ENCODE data around the gene CBX8. TPM values are rescaled to one million over a fixed set of nuclear protein-coding genes. Genes with fewer than 3 reads are reported as not detected.

The CBX8 gene
- 1 to 10 TPM; 2.0 to 2.4 TPM for total RNA-seq
- polyA plus RNA-seq: 1 to 10 TPM in 1 of 3 donors, under 1 TPM in 2; 0.13 to 1.4 (median 0.77) TPM
- total RNA-seq: 2.0 to 8.9 (median 3.8) reads per million in 6 experiments

GRCh38 chr17:79796763-79797491 lies at the start of gene CBX8:
TSS of gene CBX8 (minus strand) at chr17:79797077. CDS start at chr17:79796998, 79 bp downstream.
- peaks cover 0 to 6% (median 0%) of the 10 kb centered on the region in 9 donors for H3K9me3 Mint-ChIP-seq
- DNase-seq: peak; percentile 96 to 100 (median 98)
- H3K27me3 Mint-ChIP-seq: peaks cover 21 to 40% (median 30%) of the 10 kb centered on the region in 5 donors
- peaks cover 0 to 13% (median 0%) of the 10 kb centered on the region in 3 donors for H3K36me3 Mint-ChIP-seq
- peak within 1 kb of the TSS; percentile 82 to 94 (median 88) for H3K4me3 Mint-ChIP-seq
- peak; percentile 82 to 85 for ATAC-seq
- H3K27ac Mint-ChIP-seq: peak within 1 kb of the TSS; percentile 53 to 97 (median 90)
- peaks cover 13 to 47% (median 43%) of the 10 kb centered on the region in 4 donors for H3K4me1 Mint-ChIP-seq
- POLR2A ChIA-PET: interaction anchor here (0.6 to 7.0 kb wide), 12 partner anchors 13 to 909 kb away, joined by 3 to 152 read pairs (median 6); partner anchors contain the start of genes CBX2 and CBX4

GRCh38 chr17:79845601-79845949 lies 48.7 kb upstream of the CBX8 start:
- POLR2A ChIA-PET: interaction anchor here (0.9 kb wide), 1 partner anchor 40 kb away, joined by 3 read pairs; no protein-coding TSS in a partner anchor
- Mint-ChIP-seq H3K27me3 (peaks cover 9 to 47% (median 22%) of the 10 kb centered on the region in 5 donors), H3K36me3 (peaks cover 0 to 1% (median 0%) of the 10 kb centered on the region in 3 donors), H3K4me1 (peaks cover 11 to 35% (median 24%) of the 10 kb centered on the region in 4 donors), H3K4me3 (peak overlapping the region in 3 of 10 donors; percentile 41 to 97 (median 51)), H3K27ac (no peak overlapping the region), H3K9me3 (no peaks in the 10 kb centered on the region)
- no peak for DNase-seq
- ATAC-seq: no peak

- ATAC-seq: peak; percentile 42 to 55
Observed at GRCh38 chr17:79844869-79845600, 48.2 kb upstream of the CBX8 start.

GRCh38 chr17:79843816-79844800 lies 47.2 kb upstream of the CBX8 start:
- H3K27ac Mint-ChIP-seq: peak overlapping the region in 3 of 10 donors; percentile 33 to 71 (median 41)
- no peak for ATAC-seq
- peaks cover 9 to 52% (median 22%) of the 10 kb centered on the region in 5 donors for H3K27me3 Mint-ChIP-seq
- peaks cover 11 to 41% (median 32%) of the 10 kb centered on the region in 4 donors for H3K4me1 Mint-ChIP-seq
- peaks cover 0 to 2% (median 0%) of the 10 kb centered on the region in 3 donors for H3K36me3 Mint-ChIP-seq
- peak overlapping the region; percentile 69 to 97 (median 82) for H3K4me3 Mint-ChIP-seq
- H3K9me3 Mint-ChIP-seq: no peaks in the 10 kb centered on the region
- DNase-seq: no peak
- POLR2A ChIA-PET: interaction anchor here (1.0 to 1.6 kb wide), 3 partner anchors 9 to 65 kb away, joined by 3 to 4 read pairs (median 3); partner anchors contain the start of gene CBX8

More at GRCh38 chr17:79844869-79845600, 48.2 kb upstream of the CBX8 start:
- Mint-ChIP-seq H3K4me3 (peak overlapping the region in 7 of 10 donors; percentile 22 to 97 (median 45)), H3K27ac (no peak overlapping the region), H3K27me3 (peaks cover 9 to 50% (median 22%) of the 10 kb centered on the region in 5 donors), H3K9me3 (no peaks in the 10 kb centered on the region), H3K36me3 (peaks cover 0 to 2% (median 0%) of the 10 kb centered on the region in 3 donors), H3K4me1 (peaks cover 11 to 39% (median 29%) of the 10 kb centered on the region in 4 donors)
- DNase-seq: peak in 6 of 10 donors; percentile 46 to 59 (median 54)
- POLR2A ChIA-PET: interaction anchor here (0.9 to 1.6 kb wide), 2 partner anchors 40 to 48 kb away, joined by 3 to 4 read pairs; partner anchors contain the start of gene CBX8

- peaks cover 8 to 46% (median 22%) of the 10 kb centered on the region in 5 donors for H3K27me3 Mint-ChIP-seq
- DNase-seq (peak in 3 of 10 donors; percentile 21 to 43 (median 38)), ATAC-seq (no peak)
- H3K4me3 Mint-ChIP-seq: peak overlapping the region; percentile 69 to 97 (median 82)
- peak overlapping the region in 4 of 10 donors; percentile 33 to 71 (median 56) for H3K27ac Mint-ChIP-seq
- peaks cover 0 to under 1% (median 0%) of the 10 kb centered on the region in 9 donors for H3K9me3 Mint-ChIP-seq
- peaks cover 0 to 2% (median 0%) of the 10 kb centered on the region in 3 donors for H3K36me3 Mint-ChIP-seq
- POLR2A ChIA-PET: interaction anchor here (0.9 to 5.5 kb wide), 4 partner anchors 8 to 65 kb away, joined by 3 to 90 read pairs (median 3); no protein-coding TSS in a partner anchor
- peaks cover 11 to 41% (median 32%) of the 10 kb centered on the region in 4 donors for H3K4me1 Mint-ChIP-seq
Observed at GRCh38 chr17:79843474-79843815, 46.6 kb upstream of the CBX8 start.

GRCh38 chr17:79842656-79843473 lies 46.0 kb upstream of the CBX8 start:
- peak in 4 of 10 donors; percentile 18 to 42 (median 38) for DNase-seq
- Mint-ChIP-seq H3K9me3 (peaks cover 0 to 2% (median 0%) of the 10 kb centered on the region in 9 donors), H3K4me1 (peaks cover 15 to 46% (median 36%) of the 10 kb centered on the region in 4 donors), H3K36me3 (peaks cover 0 to 5% (median 0%) of the 10 kb centered on the region in 3 donors), H3K27me3 (peaks cover 7 to 46% (median 17%) of the 10 kb centered on the region in 5 donors), H3K27ac (peak overlapping the region in 4 of 10 donors; percentile 19 to 48 (median 38)), H3K4me3 (peak overlapping the region; percentile 54 to 97 (median 74))
- POLR2A ChIA-PET: interaction anchor here (0.6 to 9.0 kb wide), 7 partner anchors 31 to 101 kb away, joined by 3 to 152 read pairs (median 3); partner anchors contain the start of gene CBX8
- no peak for ATAC-seq

- POLR2A ChIA-PET: interaction anchor here (0.6 to 9.0 kb wide), 7 partner anchors 31 to 101 kb away, joined by 3 to 152 read pairs (median 3); partner anchors contain the start of gene CBX8
- H3K9me3 Mint-ChIP-seq: peaks cover 0 to 2% (median 0%) of the 10 kb centered on the region in 9 donors
- peak overlapping the region; percentile 44 to 97 (median 75) for H3K4me3 Mint-ChIP-seq
- peaks cover 0 to 5% (median 0%) of the 10 kb centered on the region in 3 donors for H3K36me3 Mint-ChIP-seq
- H3K27ac Mint-ChIP-seq: peak overlapping the region in 4 of 10 donors; percentile 38 to 67 (median 50)
- H3K27me3 Mint-ChIP-seq: peaks cover 7 to 46% (median 17%) of the 10 kb centered on the region in 5 donors
- H3K4me1 Mint-ChIP-seq: peaks cover 16 to 50% (median 40%) of the 10 kb centered on the region in 4 donors
- ATAC-seq (no peak), DNase-seq (no peak)
Observed at GRCh38 chr17:79842136-79842655, 45.3 kb upstream of the CBX8 start.

GRCh38 chr17:79841369-79842135 lies 44.7 kb upstream of the CBX8 start:
- H3K36me3 Mint-ChIP-seq: peaks cover 0 to 5% (median 0%) of the 10 kb centered on the region in 3 donors
- POLR2A ChIA-PET: interaction anchor here (1.3 to 9.0 kb wide), 4 partner anchors 30 to 70 kb away, joined by 3 to 152 read pairs (median 52); partner anchors contain the start of gene CBX8
- H3K9me3 Mint-ChIP-seq: peaks cover 0 to 2% (median 0%) of the 10 kb centered on the region in 9 donors
- no peak for ATAC-seq
- peak overlapping the region; percentile 44 to 97 (median 72) for H3K4me3 Mint-ChIP-seq
- peak overlapping the region in 4 of 10 donors; percentile 38 to 90 (median 50) for H3K27ac Mint-ChIP-seq
- H3K27me3 Mint-ChIP-seq: peaks cover 7 to 43% (median 17%) of the 10 kb centered on the region in 5 donors
- peak in 4 of 10 donors; percentile 14 to 49 (median 45) for DNase-seq
- H3K4me1 Mint-ChIP-seq: peaks cover 16 to 55% (median 45%) of the 10 kb centered on the region in 4 donors

- DNase-seq: no peak
- peak overlapping the region in 3 of 10 donors; percentile 13 to 65 (median 32) for H3K27ac Mint-ChIP-seq
Observed at GRCh38 chr17:79840989-79841286, 44.1 kb upstream of the CBX8 start.

More at GRCh38 chr17:79840989-79841286, 44.1 kb upstream of the CBX8 start:
- Mint-ChIP-seq H3K9me3 (peaks cover 0 to 2% (median 0%) of the 10 kb centered on the region in 9 donors), H3K27me3 (peaks cover 7 to 39% (median 14%) of the 10 kb centered on the region in 5 donors), H3K4me3 (peak overlapping the region; percentile 12 to 97 (median 55)), H3K4me1 (peaks cover 16 to 59% (median 46%) of the 10 kb centered on the region in 4 donors), H3K36me3 (peaks cover 0 to 5% (median 0%) of the 10 kb centered on the region in 3 donors)
- ATAC-seq: no peak
- POLR2A ChIA-PET: interaction anchor here (0.6 to 9.0 kb wide), 6 partner anchors 9 to 152 kb away, joined by 3 to 152 read pairs (median 10); partner anchors contain the start of gene CBX8

Measured in naive thymus-derived CD8-positive, alpha-beta T cell (primary cell).